ENCODE data around the gene RAB7B. TPM values are rescaled to one million over a fixed set of nuclear protein-coding genes. Genes with fewer than 3 reads are reported as not detected.

The RAB7B gene
- total and polyA plus RNA-seq, 12 donors, result 0.17 to 3.5 (median 0.82) TPM

- 73 to 84% (median 80%) methylated on average over 4 of the region's 4 CpGs for WGBS, 4 donors
- DNase-seq, result no peak
- Histone ChIP-seq H3K27ac (no peak overlapping the region), H3K4me3 (no peak overlapping the region), H3K4me1 (replicated peaks in 1 of 2) (no peaks in the 10 kb centered on the region), H3K9me3 (replicated peaks in 1 of 3) (no peaks in the 10 kb centered on the region), H3K36me3 (replicated peaks in 1 of 2) (no peaks in the 10 kb centered on the region), H3K27me3 (peaks cover 2% of the 10 kb centered on the region)
- TF ChIP-seq POLR2A (IDR thresholded peaks at IDR 0.05), result no peak
- TF ChIP-seq CTCF (IDR thresholded peaks at IDR 0.05), result no peak
- intact Hi-C loops (cut with DNase I), result no loop called here
Measured at GRCh38 chr1:206021626-206022365, 18.6 kb upstream of the RAB7B start.

GRCh38 chr1:206021008-206021625 is 17.9 kb upstream of the RAB7B start:
- intact Hi-C loops (cut with DNase I), result no loop called here
- Histone ChIP-seq H3K27ac (no peak overlapping the region), H3K9me3 (replicated peaks in 1 of 3) (no peaks in the 10 kb centered on the region), H3K36me3 (replicated peaks in 1 of 2) (no peaks in the 10 kb centered on the region), H3K4me3 (no peak overlapping the region), H3K4me1 (replicated peaks in 1 of 2) (no peaks in the 10 kb centered on the region), H3K27me3 (no peaks in the 10 kb centered on the region)
- no peak for TF ChIP-seq POLR2A (IDR thresholded peaks at IDR 0.05)
- no peak for TF ChIP-seq CTCF (IDR thresholded peaks at IDR 0.05)
- 77 to 95% (median 93%) methylated on average over 8 to 9 of the region's 9 CpGs for WGBS, 4 donors
- no peak for DNase-seq

GRCh38 chr1:206020393-206021007 is 17.3 kb upstream of the RAB7B start:
- H3K27me3 ChIP-seq, result no peaks in the 10 kb centered on the region
- intact Hi-C loops (cut with DNase I), result no loop called here
- no peak overlapping the region for H3K4me3 ChIP-seq
- H3K9me3 ChIP-seq (replicated peaks in 1 of 3), result no peaks in the 10 kb centered on the region
- DNase-seq, result no peak
- no peaks in the 10 kb centered on the region for H3K4me1 ChIP-seq (replicated peaks in 1 of 2)
- H3K36me3 ChIP-seq (replicated peaks in 1 of 2), result no peaks in the 10 kb centered on the region
- 81 to 92% (median 88%) methylated on average over 4 of the region's 4 CpGs for WGBS, 4 donors
- no peak for TF ChIP-seq POLR2A (IDR thresholded peaks at IDR 0.05)
- TF ChIP-seq CTCF (IDR thresholded peaks at IDR 0.05), result no peak
- no peak overlapping the region for H3K27ac ChIP-seq

GRCh38 chr1:206015071-206015470 is 11.9 kb upstream of the RAB7B start:
- intact Hi-C loops (cut with DNase I), result no loop called here
- H3K4me1 ChIP-seq (replicated peaks in 1 of 2), result no peaks in the 10 kb centered on the region
- H3K27me3 ChIP-seq, result no peaks in the 10 kb centered on the region
- H3K27ac ChIP-seq, result no peak overlapping the region
- H3K9me3 ChIP-seq (replicated peaks in 1 of 3), result no peaks in the 10 kb centered on the region
- DNase-seq, result no peak
- TF ChIP-seq CTCF (IDR thresholded peaks at IDR 0.05) (no peak), POLR2A (IDR thresholded peaks at IDR 0.05) (no peak)
- no peak overlapping the region for H3K4me3 ChIP-seq
- WGBS, 4 donors, result 69 to 86% (median 81%) methylated on average over 1 of the region's 1 CpG
- no peaks in the 10 kb centered on the region for H3K36me3 ChIP-seq (replicated peaks in 1 of 2)
